Muscle layer of duodenum (tissue), 2 donors: ENCODE results near the gene MREG.
"Not testable (repeated sequence)": the region's sequence is repeated elsewhere in the genome, so short reads cannot be mapped to it uniquely, and the experiment has no call there.

Source experiments
- H3K27ac ChIP-seq: one replicate; pipeline ENCODE4 v1.7.0; 2013; ENCODE audit warnings: mild to moderate bottlenecking, low read length
- H3K27me3 ChIP-seq: one replicate; pipeline ENCODE4 v1.7.0; 2013; ENCODE audit warnings: low read depth, mild to moderate bottlenecking, control low read depth, low read length
- H3K36me3 ChIP-seq, 2 donors: one replicate each; pipeline ENCODE4 v1.7.0; 2013; ENCODE audit warnings: low read length in 2 of 2, control low read depth in 1 of 2, mild to moderate bottlenecking in 1 of 2; ENCODE audit not compliant: insufficient read depth in 2 of 2, control insufficient read depth in 1 of 2
- H3K4me1 ChIP-seq, 2 donors: one replicate each; pipeline ENCODE4 v1.7.0; 2013; ENCODE audit warnings: low read length in 2 of 2, mild to moderate bottlenecking in 2 of 2, control low read depth in 1 of 2, moderate library complexity in 1 of 2; ENCODE audit not compliant: insufficient read depth in 2 of 2, control insufficient read depth in 1 of 2
- H3K4me3 ChIP-seq, 2 donors: one replicate each; pipeline ENCODE4 v1.7.0; 2013; ENCODE audit warnings: low read length in 2 of 2, low read depth in 1 of 2, mild to moderate bottlenecking in 1 of 2
- H3K9me3 ChIP-seq, 2 donors: one replicate each; pipeline ENCODE4 v1.7.0; 2013; ENCODE audit warnings: low read length in 2 of 2, control low read depth in 1 of 2, mild to moderate bottlenecking in 1 of 2; ENCODE audit not compliant: control insufficient read depth in 1 of 2
- donor health status: healthy.

MREG gene

GRCh38 chr2:215983581-215984351, 29.6 kb downstream of the MREG start:
- H3K9me3 ChIP-seq: no peaks in the 10 kb centered on the region
- H3K4me1 ChIP-seq: no peaks in the 10 kb centered on the region
- no peak overlapping the region for H3K4me3 ChIP-seq
- H3K27me3 ChIP-seq: no peaks in the 10 kb centered on the region
- no peaks in the 10 kb centered on the region for H3K36me3 ChIP-seq
- no peak overlapping the region for H3K27ac ChIP-seq

GRCh38 chr2:215982465-215982875, 30.9 kb downstream of the MREG start:
- Histone ChIP-seq H3K36me3 (no peaks in the 10 kb centered on the region), H3K4me3 (no peak overlapping the region), H3K27me3 (no peaks in the 10 kb centered on the region), H3K27ac (no peak overlapping the region), H3K4me1 (no peaks in the 10 kb centered on the region), H3K9me3 (no peaks in the 10 kb centered on the region)

- H3K4me3 ChIP-seq: no peak overlapping the region
- H3K27me3 ChIP-seq: no peaks in the 10 kb centered on the region
- H3K9me3 ChIP-seq: no peaks in the 10 kb centered on the region
- no peak overlapping the region for H3K27ac ChIP-seq
- H3K4me1 ChIP-seq: no peaks in the 10 kb centered on the region
- H3K36me3 ChIP-seq: no peaks in the 10 kb centered on the region
Observed at GRCh38 chr2:215981115-215981514, 32.2 kb downstream of the MREG start.

GRCh38 chr2:215979620-215980019, 33.7 kb downstream of the MREG start:
- no peaks in the 10 kb centered on the region for H3K27me3 ChIP-seq
- H3K36me3 ChIP-seq: no peaks in the 10 kb centered on the region
- H3K9me3 ChIP-seq: no peaks in the 10 kb centered on the region
- H3K4me3 ChIP-seq: no peak overlapping the region
- H3K4me1 ChIP-seq: no peaks in the 10 kb centered on the region
- H3K27ac ChIP-seq: no peak overlapping the region

GRCh38 chr2:215974700-215975429, 38.5 kb downstream of the MREG start:
- Histone ChIP-seq H3K27ac (no peak overlapping the region), H3K9me3 (no peaks in the 10 kb centered on the region), H3K27me3 (no peaks in the 10 kb centered on the region), H3K36me3 (no peaks in the 10 kb centered on the region), H3K4me1 (no peaks in the 10 kb centered on the region), H3K4me3 (no peak overlapping the region)

- H3K27ac ChIP-seq: no peak overlapping the region
Observed at GRCh38 chr2:215973954-215974699, 39.2 kb downstream of the MREG start.

GRCh38 chr2:215973145-215973792, 40.1 kb downstream of the MREG start:
- Histone ChIP-seq H3K27ac (no peak overlapping the region), H3K27me3 (no peaks in the 10 kb centered on the region), H3K36me3 (no peaks in the 10 kb centered on the region), H3K4me1 (no peaks in the 10 kb centered on the region), H3K9me3 (no peaks in the 10 kb centered on the region), H3K4me3 (no peak overlapping the region)

More at GRCh38 chr2:215973954-215974699, 39.2 kb downstream of the MREG start:
- Histone ChIP-seq H3K27me3 (no peaks in the 10 kb centered on the region), H3K9me3 (no peaks in the 10 kb centered on the region), H3K4me3 (no peak overlapping the region), H3K36me3 (no peaks in the 10 kb centered on the region), H3K4me1 (no peaks in the 10 kb centered on the region)

GRCh38 chr2:215971671-215972070, 41.7 kb downstream of the MREG start:
- Histone ChIP-seq H3K27ac (no peak overlapping the region), H3K4me3 (no peak overlapping the region), H3K9me3 (no peaks in the 10 kb centered on the region), H3K27me3 (no peaks in the 10 kb centered on the region), H3K36me3 (no peaks in the 10 kb centered on the region), H3K4me1 (no peaks in the 10 kb centered on the region)

GRCh38 chr2:215970894-215971293, 42.5 kb downstream of the MREG start:
- H3K4me1 ChIP-seq, H3K4me3 ChIP-seq, H3K9me3 ChIP-seq, H3K27me3 ChIP-seq, H3K27ac ChIP-seq, H3K36me3 ChIP-seq: not testable (repeated sequence)

- no peaks in the 10 kb centered on the region for H3K36me3 ChIP-seq
- no peak overlapping the region for H3K27ac ChIP-seq
- no peaks in the 10 kb centered on the region for H3K9me3 ChIP-seq
- no peaks in the 10 kb centered on the region for H3K4me1 ChIP-seq
- H3K27me3 ChIP-seq: no peaks in the 10 kb centered on the region
- H3K4me3 ChIP-seq: no peak overlapping the region
Observed at GRCh38 chr2:215970425-215970824, 42.9 kb downstream of the MREG start.
